CD4-positive, alpha-beta T cell (primary cell): ENCODE measurements around the gene ZNF615. TPM values are rescaled to one million over a fixed set of nuclear protein-coding genes. Genes with fewer than 3 reads are reported as not detected.
"Not testable (repeated sequence)": the region's sequence is repeated elsewhere in the genome, so short reads cannot be mapped to it uniquely, and the experiment has no call there.

Source experiments
- ATAC-seq: fragments of 200-7000 bp; cut with Tn5 transposase; one replicate; pipeline ENCODE4 v1.10.0; 2022; ENCODE audit warnings: mild to moderate bottlenecking; ENCODE audit not compliant: poor library complexity
- CTCF ChIA-PET: fragments of 350-600 bp; sonication (Branson Sonifier 250); formaldehyde crosslinking; loops from one replicate; lab custom pipeline; 2021; ENCODE audit warnings: antibody characterized with exemption, inconsistent platforms; lab: Charles Lee
- POLR2A ChIA-PET: fragments of 350-600 bp; sonication (Branson Sonifier 250); formaldehyde crosslinking; loops from one replicate; lab custom pipeline; 2021; ENCODE audit warnings: antibody characterized with exemption, inconsistent platforms; lab: Charles Lee
- DNase-seq, 14 experiments: peaks; one replicate each; pipeline ENCODE4 v3.0.0-alpha.2; 2013 to 2020; ENCODE audit warnings: mixed read lengths in 2 of 14
- H3K27ac ChIP-seq, 2 donors: one replicate each; pipeline versions ENCODE4 v1.5.1 to v1.7.0; 2013; ENCODE audit warnings: low read length in 2 of 2, low read depth in 1 of 2, mild to moderate bottlenecking in 1 of 2
- H3K27me3 ChIP-seq, 2 experiments: 1 replicate in 1 of 2; 2 replicates in 1 of 2; pipeline versions ENCODE4 v1.6.1 to v1.7.0; 2013; ENCODE audit warnings: low read length in 2 of 2, control low read depth in 1 of 2, mild to moderate bottlenecking in 1 of 2, moderate library complexity in 1 of 2; ENCODE audit not compliant: insufficient read depth in 2 of 2, control insufficient read depth in 1 of 2
- H3K36me3 ChIP-seq: one replicate; pipeline ENCODE4 v1.6.1; 2013; ENCODE audit warnings: low read length, control low read depth; ENCODE audit not compliant: insufficient read depth
- H3K4me1 ChIP-seq: one replicate; pipeline ENCODE4 v1.6.1; 2013; ENCODE audit warnings: low read length, control low read depth; ENCODE audit not compliant: insufficient read depth
- H3K4me3 ChIP-seq: one replicate; pipeline ENCODE4 v1.5.1; 2013; ENCODE audit warnings: mild to moderate bottlenecking, low read length, moderate library complexity
- H3K9me3 ChIP-seq, 2 experiments: 1 replicate in 1 of 2; 2 replicates in 1 of 2; pipeline versions ENCODE4 v1.6.1 to v1.7.0; 2013; ENCODE audit warnings: low read length in 2 of 2, mild to moderate bottlenecking in 2 of 2, control low read depth in 1 of 2, moderate library complexity in 1 of 2; ENCODE audit not compliant: control insufficient read depth in 1 of 2, insufficient read depth in 1 of 2
- H3K27ac Mint-ChIP-seq: one replicate; pipeline ENCODE4 v1.8.0; 2020; ENCODE audit warnings: mixed read lengths
- H3K27me3 Mint-ChIP-seq: one replicate; pipeline ENCODE4 v1.8.0; 2021; ENCODE audit warnings: mixed read lengths
- H3K36me3 Mint-ChIP-seq: one replicate; pipeline ENCODE4 v1.8.0; 2021; ENCODE audit warnings: low read depth, mixed read lengths
- H3K4me1 Mint-ChIP-seq: one replicate; pipeline ENCODE4 v1.8.0; 2021; ENCODE audit warnings: low read depth, mixed read lengths
- H3K4me3 Mint-ChIP-seq: one replicate; pipeline ENCODE4 v1.8.0; 2020; ENCODE audit warnings: mild to moderate bottlenecking, mixed read lengths
- H3K9me3 Mint-ChIP-seq: one replicate; pipeline ENCODE4 v1.8.0; 2020; ENCODE audit warnings: mixed read lengths
- CTCF ChIP-seq: fragments of 200-600 bp; IDR thresholded peaks from one replicate; pipeline ENCODE4 v1.8.0; 2022; ENCODE audit warnings: antibody characterized with exemption, mild to moderate bottlenecking
- intact Hi-C, 2 experiments: fragments of 100-400 bp; cut with DNase I in 1 of 2; cut with micrococcal nuclease in 1 of 2; formaldehyde crosslinking; loops; one replicate each; pipeline versions ENCODE4 v1.15.1 to v1.9.0; 2023 to 2025; cut with DNase I, micrococcal nuclease
- total RNA-seq, 174 experiments: library from RNA in 2 of 174; stranded (reverse) in 2 of 174; gene quantifications; one replicate each; pipeline ENCODE4 v1.2.3 and lab custom pipeline; 2021 to 2026

Gene ZNF615
- total RNA-seq, 2 experiments from 2014 or later = 8.9 to 9.2 TPM

GRCh38 chr19:51965583-51965982 is 42.4 kb downstream of the ZNF615 start:
- no peak overlapping the region for H3K4me3 Mint-ChIP-seq
- ATAC-seq (no peak), DNase-seq (no peak)
- no peaks in the 10 kb centered on the region for H3K4me1 Mint-ChIP-seq
- TF ChIP-seq CTCF = no peak
- Histone ChIP-seq H3K9me3 (peaks cover 46 to 99% of the 10 kb centered on the region in 2 experiments), H3K36me3 (peaks cover 57% of the 10 kb centered on the region), H3K4me1 (no peaks in the 10 kb centered on the region), H3K27me3 (no peaks in the 10 kb centered on the region), H3K27ac (no peak overlapping the region), H3K4me3 (no peak overlapping the region)
- H3K9me3 Mint-ChIP-seq = peaks cover 33% of the 10 kb centered on the region
- no peak overlapping the region for H3K27ac Mint-ChIP-seq
- ChIA-PET CTCF (no interaction called here), POLR2A (no interaction called here)
- peaks cover 95% of the 10 kb centered on the region for H3K36me3 Mint-ChIP-seq
- intact Hi-C loops = no loop called here
- no peaks in the 10 kb centered on the region for H3K27me3 Mint-ChIP-seq

GRCh38 chr19:51960621-51961233 is 47.3 kb downstream of the ZNF615 start:
- H3K27me3 Mint-ChIP-seq, H3K4me3 ChIP-seq, H3K27ac ChIP-seq, ATAC-seq, H3K27me3 ChIP-seq, POLR2A ChIA-PET, H3K27ac Mint-ChIP-seq, H3K4me3 Mint-ChIP-seq, DNase-seq, intact Hi-C loops, H3K4me1 ChIP-seq, CTCF ChIA-PET, H3K4me1 Mint-ChIP-seq: not testable (repeated sequence)
- Histone ChIP-seq H3K36me3 (peaks cover 10% of the 10 kb centered on the region), H3K9me3 (peaks cover 41 to 97% of the 10 kb centered on the region in 2 experiments)
- Mint-ChIP-seq H3K9me3 (peaks cover 43% of the 10 kb centered on the region), H3K36me3 (peaks cover 88% of the 10 kb centered on the region)

- H3K27ac Mint-ChIP-seq = no peak overlapping the region
- H3K27me3 ChIP-seq = no peaks in the 10 kb centered on the region
- POLR2A ChIA-PET = no interaction called here
- no peak overlapping the region for H3K27ac ChIP-seq
- intact Hi-C loops = no loop called here
- no peak overlapping the region for H3K4me3 ChIP-seq
- H3K36me3 Mint-ChIP-seq = peaks cover 85% of the 10 kb centered on the region
- no peak for TF ChIP-seq CTCF
- no peak overlapping the region for H3K4me3 Mint-ChIP-seq
- CTCF ChIA-PET = no interaction called here
- peaks cover 42% of the 10 kb centered on the region for H3K9me3 Mint-ChIP-seq
- DNase-seq = no peak
- H3K36me3 ChIP-seq = peaks cover 1% of the 10 kb centered on the region
- peaks cover 39 to 96% of the 10 kb centered on the region in 2 experiments for H3K9me3 ChIP-seq
- H3K27me3 Mint-ChIP-seq = no peaks in the 10 kb centered on the region
- no peak for ATAC-seq
- no peaks in the 10 kb centered on the region for H3K4me1 Mint-ChIP-seq
- no peaks in the 10 kb centered on the region for H3K4me1 ChIP-seq
These were observed 48.2 kb downstream of the ZNF615 start for GRCh38 chr19:51959791-51960190.

- H3K36me3 ChIP-seq, H3K4me1 Mint-ChIP-seq, H3K4me3 Mint-ChIP-seq, H3K27me3 Mint-ChIP-seq, H3K27ac ChIP-seq, POLR2A ChIA-PET, DNase-seq, ATAC-seq, intact Hi-C loops, H3K4me3 ChIP-seq, H3K27ac Mint-ChIP-seq, H3K27me3 ChIP-seq, H3K4me1 ChIP-seq, CTCF ChIA-PET: not testable (repeated sequence)
- peaks cover 33 to 83% of the 10 kb centered on the region in 2 experiments for H3K9me3 ChIP-seq
- H3K36me3 Mint-ChIP-seq = peaks cover 72% of the 10 kb centered on the region
- H3K9me3 Mint-ChIP-seq = peaks cover 38% of the 10 kb centered on the region
These were observed 50.2 kb downstream of the ZNF615 start for GRCh38 chr19:51957846-51958245.
